ENCODE measurements around the gene POGK. TPM values are rescaled to one million over a fixed set of nuclear protein-coding genes. Genes with fewer than 3 reads are reported as not detected.

POGK gene
- polyA plus RNA-seq, 3 donors, result 10.6 to 13.0 (median 10.9) TPM

GRCh38 chr1:166840309-166841274 lies 1.3 kb downstream of the POGK start:
- Histone ChIP-seq H3K27ac (ENCODE audit: low read depth in 1 of 2, low read length in 2 of 2) (peak overlapping the region; percentile 39 to 76), H3K4me1 (ENCODE audit: control insufficient read depth in 1 of 2, insufficient read depth in 2 of 2, low read length in 2 of 2) (peaks cover 24 to 35% of the 10 kb centered on the region in 2 donors), H3K36me3 (replicated peaks in 1 of 2; ENCODE audit: control insufficient read depth in 1 of 2, insufficient read depth in 2 of 2, low read length in 2 of 2) (peaks cover 42 to 46% of the 10 kb centered on the region in 2 donors), H2AFZ (ENCODE audit: insufficient read depth, low read depth, low read length, poor library complexity, severe bottlenecking) (peak overlapping the region; percentile 64), H3K9me3 (replicated peaks in 1 of 2; ENCODE audit: control insufficient read depth in 1 of 2, insufficient read depth in 1 of 2, low read length in 2 of 2) (no peaks in the 10 kb centered on the region), H3K4me3 (replicated peaks in 1 of 3; ENCODE audit: low read depth in 2 of 3, low read length in 3 of 3) (peak overlapping the region; percentile 58 to 89 (median 83)), H3K79me2 (ENCODE audit: insufficient read depth, low read length) (peaks cover 52% of the 10 kb centered on the region), H3K27me3 (ENCODE audit: control insufficient read depth in 2 of 2, insufficient read depth in 2 of 2, low read length in 2 of 2) (no peaks in the 10 kb centered on the region), H4K20me1 (ENCODE audit: insufficient read depth, low read length) (peaks cover 58% of the 10 kb centered on the region), H3K9ac (ENCODE audit: insufficient read depth, low read length, poor library complexity, severe bottlenecking) (peak overlapping the region; percentile 77), H3K4me2 (replicated peaks; ENCODE audit: extremely low read depth, low read length, poor library complexity, severe bottlenecking) (peak overlapping the region; percentile 86)
- Mint-ChIP-seq H3K4me1 (peaks cover 35% of the 10 kb centered on the region), H3K36me3 (peaks cover 43 to 44% of the 10 kb centered on the region in 2 donors), H3K4me3 (peak overlapping the region; percentile 83 to 91), H3K27me3 (ENCODE audit: low read depth in 3 of 3) (no peaks in the 10 kb centered on the region), H3K9me3 (no peaks in the 10 kb centered on the region), H3K27ac (peak overlapping the region; percentile 65 to 94 (median 87))
- 25% methylated on average over 11 of the region's 16 CpGs for WGBS (ENCODE audit: insufficient coverage)
- intact Hi-C loops (cut with micrococcal nuclease), result loop anchor here in 1 of 2 donors (10.0 kb wide), 1 partner anchor 1094 kb away; the partner anchor contains the start of genes DCAF6 and MPC2
- DNase-seq, result peak; percentile 3 to 25 (median 18)
- TF ChIP-seq CTCF (IDR thresholded peaks at IDR 0.05), result no peak

DNA sequence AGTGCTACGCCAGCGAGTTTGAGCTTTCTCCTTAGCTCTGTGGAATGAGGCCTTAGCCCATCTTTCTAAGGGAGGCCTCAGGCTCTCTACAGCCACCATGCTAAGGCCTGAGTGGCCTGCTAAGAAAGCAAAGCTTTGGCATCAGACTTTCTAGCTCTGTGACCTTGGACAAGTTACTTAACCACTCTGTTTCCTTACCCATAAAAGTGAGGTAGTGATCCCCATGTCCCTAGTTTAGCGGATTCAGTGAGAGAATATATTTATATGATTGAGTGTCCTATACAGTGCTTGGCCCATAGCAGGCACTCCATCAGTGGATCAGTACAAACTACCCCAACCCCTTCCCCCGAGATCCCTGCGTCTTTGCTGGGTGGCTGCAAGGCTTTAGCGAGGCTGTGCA lies 4.0 kb downstream of the POGK start:
- TF ChIP-seq CTCF (IDR thresholded peaks at IDR 0.05), result no peak
- H3K9ac ChIP-seq (ENCODE audit: insufficient read depth, low read length, poor library complexity, severe bottlenecking), result no peak overlapping the region
- 89% methylated on average over 5 of the region's 6 CpGs for WGBS (ENCODE audit: insufficient coverage)
- Mint-ChIP-seq H3K27me3 (ENCODE audit: low read depth in 3 of 3) (no peaks in the 10 kb centered on the region), H3K9me3 (no peaks in the 10 kb centered on the region), H3K27ac (peak overlapping the region in 2 of 7 donors; percentile 20 to 68), H3K4me1 (peaks cover 34% of the 10 kb centered on the region), H3K4me3 (no peak overlapping the region), H3K36me3 (peaks cover 70 to 71% of the 10 kb centered on the region in 2 donors)
- no peaks in the 10 kb centered on the region for H3K9me3 ChIP-seq (replicated peaks in 1 of 2; ENCODE audit: control insufficient read depth in 1 of 2, insufficient read depth in 1 of 2, low read length in 2 of 2)
- H3K27me3 ChIP-seq (ENCODE audit: control insufficient read depth in 2 of 2, insufficient read depth in 2 of 2, low read length in 2 of 2), result no peaks in the 10 kb centered on the region
- peaks cover 23 to 34% of the 10 kb centered on the region in 2 donors for H3K4me1 ChIP-seq (ENCODE audit: control insufficient read depth in 1 of 2, insufficient read depth in 2 of 2, low read length in 2 of 2)
- peaks cover 85% of the 10 kb centered on the region for H4K20me1 ChIP-seq (ENCODE audit: insufficient read depth, low read length)
- intact Hi-C loops (cut with micrococcal nuclease), result loop anchor here in 1 of 2 donors (10.0 kb wide), 1 partner anchor 1091 kb away; the partner anchor contains the start of genes DCAF6 and MPC2
- H2AFZ ChIP-seq (ENCODE audit: insufficient read depth, low read depth, low read length, poor library complexity, severe bottlenecking), result no peak overlapping the region
- H3K27ac ChIP-seq (ENCODE audit: low read depth in 1 of 2, low read length in 2 of 2), result peak overlapping the region in 1 of 2 donors; percentile 15
- no peak overlapping the region for H3K4me3 ChIP-seq (replicated peaks in 1 of 3; ENCODE audit: low read depth in 2 of 3, low read length in 3 of 3)
- H3K79me2 ChIP-seq (ENCODE audit: insufficient read depth, low read length), result peaks cover 66% of the 10 kb centered on the region
- peaks cover 68 to 73% of the 10 kb centered on the region in 2 donors for H3K36me3 ChIP-seq (replicated peaks in 1 of 2; ENCODE audit: control insufficient read depth in 1 of 2, insufficient read depth in 2 of 2, low read length in 2 of 2)
- DNase-seq, result no peak
- no peak overlapping the region for H3K4me2 ChIP-seq (replicated peaks; ENCODE audit: extremely low read depth, low read length, poor library complexity, severe bottlenecking)

Data from CD14-positive monocyte (primary cell).